ENCODE data around the gene AKNA. TPM values are rescaled to one million over a fixed set of nuclear protein-coding genes. Genes with fewer than 3 reads are reported as not detected.

AKNA gene
- polyA plus RNA-seq, 3 donors, result 3.3 to 147 (median 7.3) TPM

GRCh38 chr9:114410910-114411309 is 23.1 kb upstream of the AKNA start:
- no peak overlapping the region for H3K27ac ChIP-seq (ENCODE audit: low read depth in 1 of 2, low read length in 2 of 2)
- WGBS (ENCODE audit: insufficient coverage), result 89% methylated on average over 4 of the region's 8 CpGs
- H2AFZ ChIP-seq (ENCODE audit: insufficient read depth, low read depth, low read length, poor library complexity, severe bottlenecking), result no peak overlapping the region
- no peak for TF ChIP-seq CTCF (IDR thresholded peaks at IDR 0.05)
- no peak overlapping the region for H3K4me2 ChIP-seq (replicated peaks; ENCODE audit: extremely low read depth, low read length, poor library complexity, severe bottlenecking)
- no peak overlapping the region for H3K4me3 Mint-ChIP-seq
- H3K36me3 ChIP-seq (replicated peaks in 1 of 2; ENCODE audit: control insufficient read depth in 1 of 2, insufficient read depth in 2 of 2, low read length in 2 of 2), result no peaks in the 10 kb centered on the region
- intact Hi-C loops (cut with micrococcal nuclease), result no loop called here
- H3K9me3 ChIP-seq (replicated peaks in 1 of 2; ENCODE audit: control insufficient read depth in 1 of 2, insufficient read depth in 1 of 2, low read length in 2 of 2), result peaks cover 1 to 3% of the 10 kb centered on the region in 2 donors
- no peak for DNase-seq
- H3K27ac Mint-ChIP-seq, result peak overlapping the region in 2 of 7 donors; percentile 13 to 68
- H3K36me3 Mint-ChIP-seq, result peaks cover 0 to 5% of the 10 kb centered on the region in 2 donors
- peaks cover 24% of the 10 kb centered on the region for H3K4me1 Mint-ChIP-seq
- H3K79me2 ChIP-seq (ENCODE audit: insufficient read depth, low read length), result no peaks in the 10 kb centered on the region
- H3K9me3 Mint-ChIP-seq, result peaks cover 0 to 8% (median 4%) of the 10 kb centered on the region in 7 donors
- peaks cover 16 to 27% of the 10 kb centered on the region in 2 donors for H3K4me1 ChIP-seq (ENCODE audit: control insufficient read depth in 1 of 2, insufficient read depth in 2 of 2, low read length in 2 of 2)
- no peak overlapping the region for H3K4me3 ChIP-seq (replicated peaks in 1 of 3; ENCODE audit: low read depth in 2 of 3, low read length in 3 of 3)
- H3K9ac ChIP-seq (ENCODE audit: insufficient read depth, low read length, poor library complexity, severe bottlenecking), result no peak overlapping the region
- peaks cover 0 to 6% (median 1%) of the 10 kb centered on the region in 3 donors for H3K27me3 Mint-ChIP-seq (ENCODE audit: low read depth in 3 of 3)
- H3K27me3 ChIP-seq (ENCODE audit: control insufficient read depth in 2 of 2, insufficient read depth in 2 of 2, low read length in 2 of 2), result no peaks in the 10 kb centered on the region
- no peaks in the 10 kb centered on the region for H4K20me1 ChIP-seq (ENCODE audit: insufficient read depth, low read length)

DNA sequence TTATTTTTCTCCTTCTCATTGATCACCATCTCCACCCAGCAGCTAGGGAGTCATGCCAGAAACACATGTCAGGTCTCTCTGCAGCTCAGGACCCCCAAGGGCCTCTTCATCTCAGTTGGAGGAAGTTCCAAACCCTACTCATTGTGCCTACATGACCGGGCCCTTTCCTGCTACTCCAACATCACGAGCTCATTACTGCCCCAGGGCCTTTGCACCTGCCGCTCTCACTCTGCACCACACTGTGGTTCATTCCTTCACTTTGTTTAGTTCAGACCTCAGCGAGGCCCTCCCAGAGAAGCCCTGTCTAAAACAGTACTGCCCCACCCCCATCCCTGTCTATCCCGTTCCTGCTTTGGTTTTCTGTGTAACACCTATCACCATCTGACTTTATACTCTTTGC is 22.1 kb upstream of the AKNA start:
- DNase-seq, result no peak
- intact Hi-C loops (cut with micrococcal nuclease), result loop anchor here (5.0 to 10.0 kb wide), 2 partner anchors 75 to 77 kb away; no protein-coding TSS in a partner anchor
- no peaks in the 10 kb centered on the region for H3K36me3 Mint-ChIP-seq

More for the DNA sequence above, 22.1 kb upstream of the AKNA start:
- H2AFZ ChIP-seq (ENCODE audit: insufficient read depth, low read depth, low read length, poor library complexity, severe bottlenecking), result no peak overlapping the region
- 78% methylated on average over 5 of the region's 5 CpGs for WGBS (ENCODE audit: insufficient coverage)
- Mint-ChIP-seq H3K4me1 (peaks cover 21% of the 10 kb centered on the region), H3K27me3 (ENCODE audit: low read depth in 3 of 3) (peaks cover 0 to 4% (median 1%) of the 10 kb centered on the region in 3 donors), H3K9me3 (peaks cover 0 to 2% (median 0%) of the 10 kb centered on the region in 7 donors), H3K27ac (peak overlapping the region in 4 of 7 donors; percentile 28 to 72 (median 42)), H3K4me3 (no peak overlapping the region)
- no peaks in the 10 kb centered on the region for H3K36me3 ChIP-seq (replicated peaks in 1 of 2; ENCODE audit: control insufficient read depth in 1 of 2, insufficient read depth in 2 of 2, low read length in 2 of 2)
- H3K4me1 ChIP-seq (ENCODE audit: control insufficient read depth in 1 of 2, insufficient read depth in 2 of 2, low read length in 2 of 2), result peaks cover 13 to 29% of the 10 kb centered on the region in 2 donors
- no peak overlapping the region for H3K4me3 ChIP-seq (replicated peaks in 1 of 3; ENCODE audit: low read depth in 2 of 3, low read length in 3 of 3)
- no peak overlapping the region for H3K9ac ChIP-seq (ENCODE audit: insufficient read depth, low read length, poor library complexity, severe bottlenecking)
- H3K27ac ChIP-seq (ENCODE audit: low read depth in 1 of 2, low read length in 2 of 2), result no peak overlapping the region
- no peaks in the 10 kb centered on the region for H4K20me1 ChIP-seq (ENCODE audit: insufficient read depth, low read length)
- no peak for TF ChIP-seq CTCF (IDR thresholded peaks at IDR 0.05)
- no peaks in the 10 kb centered on the region for H3K27me3 ChIP-seq (ENCODE audit: control insufficient read depth in 2 of 2, insufficient read depth in 2 of 2, low read length in 2 of 2)
- no peaks in the 10 kb centered on the region for H3K9me3 ChIP-seq (replicated peaks in 1 of 2; ENCODE audit: control insufficient read depth in 1 of 2, insufficient read depth in 1 of 2, low read length in 2 of 2)
- no peaks in the 10 kb centered on the region for H3K79me2 ChIP-seq (ENCODE audit: insufficient read depth, low read length)
- no peak overlapping the region for H3K4me2 ChIP-seq (replicated peaks; ENCODE audit: extremely low read depth, low read length, poor library complexity, severe bottlenecking)
